ENCODE measurements around the gene NOA1. TPM values are rescaled to one million over a fixed set of nuclear protein-coding genes. Genes with fewer than 3 reads are reported as not detected.

The NOA1 gene
- total RNA-seq, 1 donor from 2014 or later: 17.4 TPM

GRCh38 chr4:56959100-56959499, 18.3 kb downstream of the NOA1 start:
- Mint-ChIP-seq H3K4me3 (ENCODE audit: low read depth) (no peak overlapping the region), H3K4me1 (ENCODE audit: low read depth) (peaks cover 2% of the 10 kb centered on the region), H3K27me3 (no peaks in the 10 kb centered on the region), H3K27ac (no peak overlapping the region), H3K36me3 (ENCODE audit: insufficient read depth) (peaks cover 12% of the 10 kb centered on the region), H3K9me3 (ENCODE audit: low read depth) (no peaks in the 10 kb centered on the region)
- no peak for DNase-seq (ENCODE audit: low spot score, unreplicated experiment)
- no peak for TF ChIP-seq CTCF (IDR thresholded peaks at IDR 0.05; ENCODE audit: unreplicated experiment)

- Mint-ChIP-seq H3K27me3 (no peaks in the 10 kb centered on the region), H3K27ac (no peak overlapping the region), H3K9me3 (ENCODE audit: low read depth) (no peaks in the 10 kb centered on the region), H3K36me3 (ENCODE audit: insufficient read depth) (peaks cover 10% of the 10 kb centered on the region), H3K4me1 (ENCODE audit: low read depth) (peaks cover 2% of the 10 kb centered on the region), H3K4me3 (ENCODE audit: low read depth) (no peak overlapping the region)
- DNase-seq (ENCODE audit: low spot score, unreplicated experiment): no peak
- no peak for TF ChIP-seq CTCF (IDR thresholded peaks at IDR 0.05; ENCODE audit: unreplicated experiment)
Measured at GRCh38 chr4:56958111-56958517, 19.3 kb downstream of the NOA1 start.

GRCh38 chr4:56953680-56954520, 23.5 kb downstream of the NOA1 start:
- Mint-ChIP-seq H3K4me3 (ENCODE audit: low read depth) (no peak overlapping the region), H3K27ac (no peak overlapping the region), H3K4me1 (ENCODE audit: low read depth) (peaks cover 2% of the 10 kb centered on the region), H3K36me3 (ENCODE audit: insufficient read depth) (no peaks in the 10 kb centered on the region), H3K9me3 (ENCODE audit: low read depth) (no peaks in the 10 kb centered on the region), H3K27me3 (no peaks in the 10 kb centered on the region)
- no peak for TF ChIP-seq CTCF (IDR thresholded peaks at IDR 0.05; ENCODE audit: unreplicated experiment)
- no peak for DNase-seq (ENCODE audit: low spot score, unreplicated experiment)

GRCh38 chr4:56941403-56941802, 36.0 kb downstream of the NOA1 start:
- Mint-ChIP-seq H3K36me3 (ENCODE audit: insufficient read depth) (peaks cover 12% of the 10 kb centered on the region), H3K27me3 (no peaks in the 10 kb centered on the region), H3K9me3 (ENCODE audit: low read depth) (no peaks in the 10 kb centered on the region), H3K27ac (no peak overlapping the region), H3K4me1 (ENCODE audit: low read depth) (no peaks in the 10 kb centered on the region), H3K4me3 (ENCODE audit: low read depth) (no peak overlapping the region)
- no peak for DNase-seq (ENCODE audit: low spot score, unreplicated experiment)
- TF ChIP-seq CTCF (IDR thresholded peaks at IDR 0.05; ENCODE audit: unreplicated experiment): no peak

GRCh38 chr4:56940971-56941370, 36.4 kb downstream of the NOA1 start:
- H3K36me3 Mint-ChIP-seq (ENCODE audit: insufficient read depth): peaks cover 12% of the 10 kb centered on the region
- H3K4me3 Mint-ChIP-seq (ENCODE audit: low read depth): no peak overlapping the region
- H3K27me3 Mint-ChIP-seq: no peaks in the 10 kb centered on the region
- no peaks in the 10 kb centered on the region for H3K4me1 Mint-ChIP-seq (ENCODE audit: low read depth)
- H3K27ac Mint-ChIP-seq: no peak overlapping the region
- no peak for DNase-seq (ENCODE audit: low spot score, unreplicated experiment)
- TF ChIP-seq CTCF (IDR thresholded peaks at IDR 0.05; ENCODE audit: unreplicated experiment): no peak
- H3K9me3 Mint-ChIP-seq (ENCODE audit: low read depth): no peaks in the 10 kb centered on the region

All from progenitor cell of endocrine pancreas (in vitro differentiated cells).